GM23338 (cell line): ENCODE results near the gene ADD3.

Experiments
- CREB1 ChIP-seq: fragments of 250-450 bp; sonication (Bioruptor Pico); IDR thresholded peaks from 2 replicates; pipeline ENCODE4 v1.5.0; 2020; ENCODE audit warnings: low read depth, mild to moderate bottlenecking, moderate library complexity
- CTCF ChIP-seq, 2 experiments: fragments of 200-600 bp in 1 of 2; sonication (generic) in 1 of 2; conservative IDR thresholded peaks; 2 replicates each; pipeline versions ENCODE4 v1.5.1 to v1.6.1; 2016 to 2017; ENCODE audit warnings: antibody characterized with exemption in 2 of 2, low read depth in 2 of 2, mild to moderate bottlenecking in 2 of 2, moderate library complexity in 1 of 2
- ETS1 ChIP-seq: IDR thresholded peaks from 2 replicates; pipeline ENCODE4 v1.6.1; 2016; ENCODE audit warnings: antibody characterized with exemption
- EZH2 ChIP-seq: fragments of 200-600 bp; sonication (generic); IDR thresholded peaks from one replicate; pipeline ENCODE4 v1.8.0; 2017; ENCODE audit warnings: antibody characterized with exemption, mild to moderate bottlenecking, low read depth; ENCODE audit not compliant: unreplicated experiment
- EZH2phosphoT487 ChIP-seq: fragments of 200-600 bp; sonication (generic); IDR thresholded peaks from one replicate; pipeline ENCODE4 v1.8.1; 2018; ENCODE audit warnings: antibody characterized with exemption; ENCODE audit not compliant: unreplicated experiment
- JUNB ChIP-seq: IDR thresholded peaks from one replicate; pipeline ENCODE4 v1.6.1; 2016; ENCODE audit warnings: antibody characterized with exemption; ENCODE audit not compliant: unreplicated experiment
- REST ChIP-seq: IDR thresholded peaks from one replicate; pipeline ENCODE4 v1.6.1; 2018; ENCODE audit warnings: antibody characterized with exemption; ENCODE audit not compliant: unreplicated experiment
- ZNF114 ChIP-seq: fragments of 250-450 bp; sonication (Bioruptor Pico); IDR thresholded peaks from 2 replicates; pipeline ENCODE4 v1.5.0; 2020; ENCODE audit warnings: mild to moderate bottlenecking, moderate library complexity
- TF ChIP-seq, protein P1 (sequence below): fragments of 250-450 bp; sonication (Bioruptor Pico); IDR thresholded peaks from 2 replicates; pipeline ENCODE4 v1.5.0; 2020; ENCODE audit warnings: mild to moderate bottlenecking, moderate library complexity

GRCh38 chr10:110141185-110141584 is 133.4 kb downstream of the ADD3 start:
- TF ChIP-seq CTCF (conservative IDR thresholded peaks at IDR 0.05; ENCODE audit: low read depth in 2 of 2) (no peak), CREB1 (CRISPR knock-in tag) (no peak), ZNF114 (CRISPR knock-in tag) (no peak), REST (no peak), ETS1 (no peak), EZH2phosphoT487 (no peak), EZH2 (no peak), JUNB (no peak)
- TF ChIP-seq, protein P1, sequence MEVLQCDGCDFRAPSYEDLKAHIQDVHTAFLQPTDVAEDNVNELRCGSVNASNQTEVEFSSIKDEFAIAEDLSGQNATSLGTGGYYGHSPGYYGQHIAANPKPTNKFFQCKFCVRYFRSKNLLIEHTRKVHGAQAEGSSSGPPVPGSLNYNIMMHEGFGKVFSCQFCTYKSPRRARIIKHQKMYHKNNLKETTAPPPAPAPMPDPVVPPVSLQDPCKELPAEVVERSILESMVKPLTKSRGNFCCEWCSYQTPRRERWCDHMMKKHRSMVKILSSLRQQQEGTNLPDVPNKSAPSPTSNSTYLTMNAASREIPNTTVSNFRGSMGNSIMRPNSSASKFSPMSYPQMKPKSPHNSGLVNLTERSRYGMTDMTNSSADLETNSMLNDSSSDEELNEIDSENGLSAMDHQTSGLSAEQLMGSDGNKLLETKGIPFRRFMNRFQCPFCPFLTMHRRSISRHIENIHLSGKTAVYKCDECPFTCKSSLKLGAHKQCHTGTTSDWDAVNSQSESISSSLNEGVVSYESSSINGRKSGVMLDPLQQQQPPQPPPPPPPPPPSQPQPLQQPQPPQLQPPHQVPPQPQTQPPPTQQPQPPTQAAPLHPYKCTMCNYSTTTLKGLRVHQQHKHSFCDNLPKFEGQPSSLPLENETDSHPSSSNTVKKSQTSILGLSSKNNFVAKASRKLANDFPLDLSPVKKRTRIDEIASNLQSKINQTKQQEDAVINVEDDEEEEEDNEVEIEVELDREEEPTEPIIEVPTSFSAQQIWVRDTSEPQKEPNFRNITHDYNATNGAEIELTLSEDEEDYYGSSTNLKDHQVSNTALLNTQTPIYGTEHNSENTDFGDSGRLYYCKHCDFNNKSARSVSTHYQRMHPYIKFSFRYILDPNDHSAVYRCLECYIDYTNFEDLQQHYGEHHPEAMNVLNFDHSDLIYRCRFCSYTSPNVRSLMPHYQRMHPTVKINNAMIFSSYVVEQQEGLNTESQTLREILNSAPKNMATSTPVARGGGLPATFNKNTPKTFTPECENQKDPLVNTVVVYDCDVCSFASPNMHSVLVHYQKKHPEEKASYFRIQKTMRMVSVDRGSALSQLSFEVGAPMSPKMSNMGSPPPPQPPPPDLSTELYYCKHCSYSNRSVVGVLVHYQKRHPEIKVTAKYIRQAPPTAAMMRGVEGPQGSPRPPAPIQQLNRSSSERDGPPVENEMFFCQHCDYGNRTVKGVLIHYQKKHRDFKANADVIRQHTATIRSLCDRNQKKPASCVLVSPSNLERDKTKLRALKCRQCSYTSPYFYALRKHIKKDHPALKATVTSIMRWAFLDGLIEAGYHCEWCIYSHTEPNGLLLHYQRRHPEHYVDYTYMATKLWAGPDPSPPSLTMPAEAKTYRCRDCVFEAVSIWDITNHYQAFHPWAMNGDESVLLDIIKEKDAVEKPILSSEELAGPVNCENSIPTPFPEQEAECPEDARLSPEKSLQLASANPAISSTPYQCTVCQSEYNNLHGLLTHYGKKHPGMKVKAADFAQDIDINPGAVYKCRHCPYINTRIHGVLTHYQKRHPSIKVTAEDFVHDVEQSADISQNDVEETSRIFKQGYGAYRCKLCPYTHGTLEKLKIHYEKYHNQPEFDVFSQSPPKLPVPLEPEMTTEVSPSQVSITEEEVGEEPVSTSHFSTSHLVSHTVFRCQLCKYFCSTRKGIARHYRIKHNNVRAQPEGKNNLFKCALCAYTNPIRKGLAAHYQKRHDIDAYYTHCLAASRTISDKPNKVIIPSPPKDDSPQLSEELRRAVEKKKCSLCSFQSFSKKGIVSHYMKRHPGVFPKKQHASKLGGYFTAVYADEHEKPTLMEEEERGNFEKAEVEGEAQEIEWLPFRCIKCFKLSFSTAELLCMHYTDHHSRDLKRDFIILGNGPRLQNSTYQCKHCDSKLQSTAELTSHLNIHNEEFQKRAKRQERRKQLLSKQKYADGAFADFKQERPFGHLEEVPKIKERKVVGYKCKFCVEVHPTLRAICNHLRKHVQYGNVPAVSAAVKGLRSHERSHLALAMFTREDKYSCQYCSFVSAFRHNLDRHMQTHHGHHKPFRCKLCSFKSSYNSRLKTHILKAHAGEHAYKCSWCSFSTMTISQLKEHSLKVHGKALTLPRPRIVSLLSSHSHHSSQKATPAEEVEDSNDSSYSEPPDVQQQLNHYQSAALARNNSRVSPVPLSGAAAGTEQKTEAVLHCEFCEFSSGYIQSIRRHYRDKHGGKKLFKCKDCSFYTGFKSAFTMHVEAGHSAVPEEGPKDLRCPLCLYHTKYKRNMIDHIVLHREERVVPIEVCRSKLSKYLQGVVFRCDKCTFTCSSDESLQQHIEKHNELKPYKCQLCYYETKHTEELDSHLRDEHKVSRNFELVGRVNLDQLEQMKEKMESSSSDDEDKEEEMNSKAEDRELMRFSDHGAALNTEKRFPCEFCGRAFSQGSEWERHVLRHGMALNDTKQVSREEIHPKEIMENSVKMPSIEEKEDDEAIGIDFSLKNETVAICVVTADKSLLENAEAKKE (CRISPR knock-in tag) = no peak
